ENCODE measurements around the gene C17orf107. TPM values are rescaled to one million over a fixed set of nuclear protein-coding genes. Genes with fewer than 3 reads are reported as not detected.

C17orf107 gene
- total and polyA plus RNA-seq, 2 of the 13 experiments (the other 11 are each of a cell fraction or from before 2014, with no cell fraction given) = 0.20 to 0.59 TPM

- TF ChIP-seq ARID4A (CRISPR knock-in tag; IDR thresholded peaks at IDR 0.05; ENCODE audit: borderline replicate concordance) = no peak; the same call in 1 of the 2 replicates
- TF ChIP-seq IKZF4 (CRISPR knock-in tag; IDR thresholded peaks at IDR 0.05; ENCODE audit: borderline replicate concordance, low read depth, not compliant biosample characterization) = peak; percentile 81
- TF ChIP-seq, protein P1, sequence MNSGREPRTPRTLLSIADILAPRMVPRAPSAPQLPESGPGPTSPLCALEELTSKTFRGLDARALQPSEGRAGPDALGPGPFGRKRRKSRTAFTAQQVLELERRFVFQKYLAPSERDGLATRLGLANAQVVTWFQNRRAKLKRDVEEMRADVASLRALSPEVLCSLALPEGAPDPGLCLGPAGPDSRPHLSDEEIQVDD (CRISPR knock-in tag; IDR thresholded peaks at IDR 0.05; ENCODE audit: borderline replicate concordance) = 0 out of 2 replicates have a peak, but pooled peaks have one; percentile 57
- no peak for TF ChIP-seq TEAD2 (CRISPR knock-in tag; IDR thresholded peaks at IDR 0.05)
- TF ChIP-seq, protein P2, sequence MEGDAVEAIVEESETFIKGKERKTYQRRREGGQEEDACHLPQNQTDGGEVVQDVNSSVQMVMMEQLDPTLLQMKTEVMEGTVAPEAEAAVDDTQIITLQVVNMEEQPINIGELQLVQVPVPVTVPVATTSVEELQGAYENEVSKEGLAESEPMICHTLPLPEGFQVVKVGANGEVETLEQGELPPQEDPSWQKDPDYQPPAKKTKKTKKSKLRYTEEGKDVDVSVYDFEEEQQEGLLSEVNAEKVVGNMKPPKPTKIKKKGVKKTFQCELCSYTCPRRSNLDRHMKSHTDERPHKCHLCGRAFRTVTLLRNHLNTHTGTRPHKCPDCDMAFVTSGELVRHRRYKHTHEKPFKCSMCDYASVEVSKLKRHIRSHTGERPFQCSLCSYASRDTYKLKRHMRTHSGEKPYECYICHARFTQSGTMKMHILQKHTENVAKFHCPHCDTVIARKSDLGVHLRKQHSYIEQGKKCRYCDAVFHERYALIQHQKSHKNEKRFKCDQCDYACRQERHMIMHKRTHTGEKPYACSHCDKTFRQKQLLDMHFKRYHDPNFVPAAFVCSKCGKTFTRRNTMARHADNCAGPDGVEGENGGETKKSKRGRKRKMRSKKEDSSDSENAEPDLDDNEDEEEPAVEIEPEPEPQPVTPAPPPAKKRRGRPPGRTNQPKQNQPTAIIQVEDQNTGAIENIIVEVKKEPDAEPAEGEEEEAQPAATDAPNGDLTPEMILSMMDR (CRISPR knock-in tag; IDR thresholded peaks at IDR 0.05) = no peak
- no peak for TF ChIP-seq ZNF296 (CRISPR knock-in tag; conservative IDR thresholded peaks at IDR 0.05)
- 0 out of 2 replicates have a peak, but pooled peaks have one; percentile 20 for TF ChIP-seq KAT8 (CRISPR knock-in tag; IDR thresholded peaks at IDR 0.05)
- TF ChIP-seq ZGPAT (CRISPR knock-in tag; IDR thresholded peaks at IDR 0.05) = 0 out of 2 replicates have a peak, but pooled peaks have one; percentile 51
- TF ChIP-seq, protein P3, sequence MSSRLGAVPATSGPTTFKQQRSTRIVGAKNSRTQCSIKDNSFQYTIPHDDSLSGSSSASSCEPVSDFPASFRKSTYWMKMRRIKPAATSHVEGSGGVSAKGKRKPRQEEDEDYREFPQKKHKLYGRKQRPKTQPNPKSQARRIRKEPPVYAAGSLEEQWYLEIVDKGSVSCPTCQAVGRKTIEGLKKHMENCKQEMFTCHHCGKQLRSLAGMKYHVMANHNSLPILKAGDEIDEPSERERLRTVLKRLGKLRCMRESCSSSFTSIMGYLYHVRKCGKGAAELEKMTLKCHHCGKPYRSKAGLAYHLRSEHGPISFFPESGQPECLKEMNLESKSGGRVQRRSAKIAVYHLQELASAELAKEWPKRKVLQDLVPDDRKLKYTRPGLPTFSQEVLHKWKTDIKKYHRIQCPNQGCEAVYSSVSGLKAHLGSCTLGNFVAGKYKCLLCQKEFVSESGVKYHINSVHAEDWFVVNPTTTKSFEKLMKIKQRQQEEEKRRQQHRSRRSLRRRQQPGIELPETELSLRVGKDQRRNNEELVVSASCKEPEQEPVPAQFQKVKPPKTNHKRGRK (CRISPR knock-in tag; IDR thresholded peaks at IDR 0.05) = peak; percentile 57; the same call in 1 of the 2 replicates
- TF ChIP-seq TFE3 (CRISPR knock-in tag; IDR thresholded peaks at IDR 0.05) = no peak
- peak; percentile 4 for TF ChIP-seq THAP11 (CRISPR knock-in tag; IDR thresholded peaks at IDR 0.05)
- no peak for TF ChIP-seq ZNF101 (CRISPR knock-in tag; IDR thresholded peaks at IDR 0.05; ENCODE audit: borderline replicate concordance, low read depth)
- peak; percentile 51 for TF ChIP-seq AGO1 (IDR thresholded peaks at IDR 0.05; ENCODE audit: low read depth, low read length, poor library complexity, severe bottlenecking)
- TF ChIP-seq ZBTB7A (CRISPR knock-in tag; IDR thresholded peaks at IDR 0.05) = peak; percentile 35; the same call in 1 of the 2 replicates
- TF ChIP-seq MED1 (CRISPR knock-in tag; IDR thresholded peaks at IDR 0.05) = 0 out of 2 replicates have a peak, but pooled peaks have one; percentile 15
- no peak for TF ChIP-seq HNRNPLL (IDR thresholded peaks at IDR 0.05; ENCODE audit: low read depth, low read length, poor library complexity, severe bottlenecking)
Measured at GRCh38 chr17:4947411-4948165, 48.3 kb downstream of the C17orf107 start (continued).

All from HepG2 (cell line).